NCI-H345 treated with DMSO at 0.1 percent for 48 hours (cell line): Measurements from ENCODE around the gene AHI1.
A peak's percentile ranks its signal among the peaks of the same experiment; 100 is the strongest.

ENCODE experiments used
- DNase-seq: peaks from one replicate; lab custom pipeline; 2025; ENCODE audit not compliant: unreplicated experiment; lab: John Stamatoyannopoulos, UW

The AHI1 gene

DNA sequence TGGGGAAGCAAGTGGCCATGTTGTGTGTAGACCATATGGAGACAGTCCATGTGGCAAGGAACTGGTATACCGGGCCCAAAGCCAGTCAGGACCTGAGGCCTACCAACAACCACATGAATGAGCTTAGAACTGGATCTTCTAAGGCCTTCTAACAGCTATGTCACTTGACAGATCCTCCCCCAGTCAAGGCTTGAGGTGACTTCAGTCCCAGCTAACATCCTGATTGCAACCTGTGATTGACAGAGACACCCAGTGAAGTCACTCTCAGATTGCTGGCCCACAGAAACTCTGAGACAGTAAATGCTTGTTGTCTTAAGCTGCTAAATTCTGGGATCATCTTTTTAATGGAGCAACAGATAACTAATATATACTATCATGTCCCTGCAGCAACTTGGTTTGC lies 32.9 kb downstream of the AHI1 start:
- DNase-seq = no peak

DNA sequence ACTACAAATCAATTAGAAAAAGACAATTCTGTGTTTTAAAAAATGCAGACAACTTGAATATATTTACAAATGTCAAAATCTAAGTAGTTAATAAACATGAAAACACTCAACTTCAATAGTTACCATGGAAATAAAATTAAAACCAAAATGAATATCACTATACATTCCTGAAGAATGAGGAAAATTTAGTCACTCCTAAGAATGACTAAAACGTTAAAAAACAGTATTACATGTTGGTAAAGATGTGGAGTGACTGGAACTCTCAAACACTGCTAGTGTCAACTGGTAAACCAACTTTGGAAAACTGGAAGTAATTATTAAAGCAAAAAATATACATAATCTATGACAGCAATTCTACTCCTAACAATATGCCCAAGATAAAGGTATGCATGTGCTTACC lies 36.3 kb downstream of the AHI1 start:
- no peak for DNase-seq

DNA sequence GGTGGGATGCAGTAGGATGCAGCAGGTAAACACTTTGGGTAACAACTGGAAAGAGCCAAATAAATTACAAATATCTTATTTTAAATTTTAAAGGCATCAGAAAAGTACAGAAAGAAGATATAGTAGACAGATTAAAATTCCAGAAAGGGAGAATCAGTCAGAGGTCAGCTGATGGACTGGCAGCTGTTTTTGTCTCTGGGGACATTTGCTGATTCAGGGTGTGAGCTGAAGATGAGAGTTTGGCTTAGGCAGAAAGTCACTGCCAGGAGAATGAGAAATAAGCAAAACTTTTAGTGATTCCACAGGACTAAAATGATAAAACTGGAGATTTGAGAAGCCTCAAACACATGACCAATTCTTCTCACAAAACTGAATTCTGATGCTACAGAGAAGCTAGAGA lies 39.5 kb downstream of the AHI1 start:
- DNase-seq = no peak

DNA sequence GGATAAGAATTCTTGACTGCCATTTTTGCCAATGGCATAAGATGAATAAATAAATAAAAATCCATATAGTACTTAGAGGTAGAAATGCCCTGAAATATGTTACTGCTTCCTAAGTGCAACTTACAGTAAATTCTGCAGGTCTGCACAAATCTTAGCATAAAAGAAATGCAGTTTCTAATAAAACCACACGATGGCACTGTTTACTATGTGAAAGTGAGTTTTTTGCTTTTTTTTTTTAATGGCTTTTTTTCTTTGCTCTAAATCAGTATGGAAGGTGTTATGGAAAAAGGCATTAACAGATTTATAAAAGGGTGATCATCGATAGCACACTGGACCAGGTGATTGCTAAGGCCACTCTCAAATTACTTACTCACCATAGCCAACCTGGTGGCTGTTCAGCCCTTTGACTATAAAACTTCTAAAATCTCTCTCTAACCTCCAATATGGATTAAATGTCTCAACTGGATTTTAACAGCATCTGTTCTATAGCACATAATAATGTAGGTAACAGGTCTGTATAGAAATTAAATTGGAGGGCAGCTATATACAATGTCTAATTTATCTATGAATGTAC lies 45.8 kb downstream of the AHI1 start:
- DNase-seq = peak; percentile 6

DNA sequence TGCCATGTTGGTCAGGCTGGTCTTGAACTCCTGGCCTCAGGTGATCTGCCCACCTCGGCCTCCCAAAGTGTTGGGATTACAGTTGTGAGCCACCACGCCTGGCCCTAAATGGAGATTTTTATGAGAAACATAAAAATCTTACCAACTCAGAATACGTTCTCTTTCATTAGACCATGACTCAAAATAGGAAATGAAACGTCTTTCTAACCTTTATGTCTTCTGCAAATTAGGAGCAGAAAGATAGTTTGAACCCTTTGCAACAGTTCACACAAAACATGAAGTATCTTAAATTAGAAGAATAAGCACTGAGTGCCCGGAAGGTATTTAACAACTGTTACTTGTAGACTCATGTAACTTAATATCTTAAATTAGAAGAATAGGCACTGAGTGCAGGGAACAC lies 48.3 kb downstream of the AHI1 start:
- no peak for DNase-seq

DNA sequence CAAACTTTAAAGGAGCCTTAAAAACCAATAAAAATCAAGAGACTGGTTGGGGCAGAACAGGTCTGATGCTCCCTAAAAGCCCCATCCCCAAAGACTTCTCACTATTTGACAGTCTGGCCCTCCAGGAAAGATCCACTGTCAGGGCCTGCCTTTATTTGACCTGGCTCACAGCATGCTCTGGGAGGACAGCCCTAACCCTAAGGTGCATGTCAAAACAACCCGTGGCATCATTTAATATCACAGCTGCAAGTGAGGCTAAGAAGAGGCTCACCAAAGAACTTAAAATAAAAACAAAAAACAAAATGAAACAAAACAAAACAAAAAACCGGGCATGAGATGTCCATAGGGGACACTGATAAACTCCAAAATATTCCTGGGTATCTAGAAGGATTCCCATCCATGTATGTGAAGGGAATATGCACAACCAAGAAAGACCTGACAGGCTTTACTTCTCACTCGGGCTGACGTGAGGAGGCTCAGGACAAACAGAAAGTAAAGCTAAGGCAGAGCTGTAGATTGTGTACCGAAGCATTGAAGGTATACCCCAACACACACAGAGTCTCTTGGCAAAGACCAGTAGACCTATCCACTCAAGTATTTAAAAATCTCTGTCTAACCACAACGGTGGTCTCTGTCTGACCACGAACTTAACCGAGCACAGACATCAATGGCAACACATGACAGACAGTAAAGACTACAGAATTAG lies 57.3 kb downstream of the AHI1 start:
- DNase-seq = no peak

DNA sequence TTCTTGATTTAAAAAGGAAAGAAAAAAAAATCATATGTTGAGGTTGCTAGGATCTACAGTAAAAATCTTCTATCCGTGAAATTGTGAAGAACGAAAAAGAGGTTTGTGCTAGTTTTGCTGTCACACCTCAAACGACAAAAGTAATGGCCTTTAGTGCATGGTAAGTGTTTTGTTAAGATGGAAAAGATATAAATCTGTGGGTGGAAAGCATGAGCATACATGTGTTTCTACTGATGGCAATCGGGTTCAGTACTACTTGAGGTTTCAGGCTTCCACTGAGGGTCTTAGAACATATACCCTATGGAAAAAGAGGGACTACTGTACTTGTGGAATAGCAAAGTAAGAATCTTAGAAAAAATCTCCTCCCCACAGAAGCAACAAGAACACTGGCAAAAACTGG lies 58.0 kb downstream of the AHI1 start:
- no peak for DNase-seq

DNA sequence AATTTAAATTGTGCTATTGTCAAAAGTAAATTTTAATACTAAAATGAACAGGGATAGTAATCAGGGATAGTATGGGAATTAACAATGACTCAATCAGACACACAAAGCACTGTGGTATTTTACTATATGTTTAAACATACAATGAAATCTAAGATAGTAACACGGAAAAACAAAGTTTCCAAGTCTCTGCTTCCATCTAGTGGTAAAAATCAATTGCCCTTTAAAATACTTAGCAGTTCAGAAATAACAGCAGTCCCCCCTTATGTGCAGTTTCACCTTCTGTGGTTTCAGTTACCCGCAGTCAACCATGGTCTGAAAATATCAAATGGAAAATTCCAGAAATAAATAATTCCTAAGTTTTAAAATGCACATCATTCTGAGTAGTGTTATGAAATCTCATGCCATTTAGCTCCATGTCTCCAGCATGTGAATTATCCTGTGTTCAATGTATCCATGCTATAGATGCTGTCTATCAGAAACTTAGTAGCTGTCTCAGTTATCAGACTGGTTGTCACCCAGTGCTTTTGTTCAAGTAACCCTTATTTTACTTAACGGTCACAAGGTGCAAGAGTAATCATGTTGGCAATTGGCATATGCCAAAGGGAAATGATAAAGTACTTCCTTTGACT lies 58.5 kb downstream of the AHI1 start:
- DNase-seq = no peak

DNA sequence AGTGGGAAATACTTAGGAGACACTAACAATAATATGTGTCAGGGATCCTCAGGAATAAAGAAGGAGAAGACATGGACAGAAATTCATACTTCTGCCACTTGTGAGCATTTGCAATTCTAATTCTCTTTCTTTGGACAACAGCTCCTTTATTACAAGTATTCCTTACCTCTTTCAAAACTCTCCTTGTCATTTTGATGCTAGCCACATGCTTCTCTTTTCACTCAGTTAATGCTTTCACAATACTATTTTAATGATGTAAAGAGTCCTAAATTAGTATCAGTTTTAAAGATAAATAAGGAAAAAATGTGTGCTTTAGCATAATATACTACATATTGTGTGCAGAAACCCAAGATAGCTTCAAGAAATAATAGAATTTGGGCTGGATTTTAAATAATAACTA lies 62.5 kb downstream of the AHI1 start:
- DNase-seq = no peak

DNA sequence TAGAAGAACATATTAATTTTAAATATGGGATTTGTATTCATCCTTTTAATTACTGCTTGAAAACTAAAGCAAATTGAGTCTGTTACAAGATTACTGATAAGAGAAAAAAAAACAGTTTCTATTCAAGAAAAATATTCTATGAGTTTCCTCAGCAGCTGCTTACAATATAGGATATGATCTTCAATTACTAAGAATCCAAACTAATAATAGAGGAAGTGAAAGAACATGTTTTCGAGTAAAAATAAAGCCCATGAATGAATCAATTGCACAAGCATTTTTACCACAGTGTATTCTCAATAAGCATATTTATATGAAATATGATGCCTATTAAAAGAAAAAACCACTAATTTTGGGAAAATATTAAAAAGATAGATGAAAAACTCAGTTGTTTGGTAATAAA lies 63.4 kb downstream of the AHI1 start:
- no peak for DNase-seq

DNA sequence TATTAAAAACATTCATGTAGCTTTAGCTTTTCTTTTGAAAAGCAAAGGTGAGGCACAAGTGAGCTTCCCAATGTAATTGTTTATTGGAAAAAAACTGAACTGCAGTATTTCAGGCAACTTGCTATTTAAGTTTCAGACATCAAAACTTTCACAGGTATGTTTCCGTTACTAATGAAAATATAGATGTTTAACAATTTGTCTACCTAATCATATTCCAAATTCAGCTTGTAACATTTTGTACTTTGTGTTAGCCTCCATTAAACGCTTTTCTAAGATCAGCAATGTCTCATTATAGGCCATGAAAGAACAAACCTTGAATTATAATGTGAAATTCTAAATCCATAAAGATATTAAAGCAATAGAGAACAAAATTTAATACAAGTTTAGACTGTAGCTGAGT lies 69.5 kb downstream of the AHI1 start:
- no peak for DNase-seq

DNA sequence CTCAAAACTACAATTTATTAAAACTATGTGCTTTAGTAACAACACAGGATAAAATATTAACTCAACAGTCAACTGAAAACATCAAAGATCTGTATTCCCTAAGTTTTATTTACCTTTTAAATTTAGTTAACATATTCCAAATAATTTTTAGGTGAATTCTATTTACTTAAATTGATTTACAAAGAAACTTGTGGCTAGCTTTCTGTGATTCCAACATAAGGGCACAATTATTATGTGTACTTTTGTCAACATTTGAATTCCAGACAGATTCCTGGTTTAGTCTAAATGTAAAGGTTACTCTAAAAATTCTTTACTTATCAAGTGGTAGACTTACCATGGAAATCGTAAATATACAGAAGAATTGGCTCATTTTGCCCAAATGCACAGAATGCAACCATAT lies 70.7 kb downstream of the AHI1 start:
- DNase-seq = no peak

DNA sequence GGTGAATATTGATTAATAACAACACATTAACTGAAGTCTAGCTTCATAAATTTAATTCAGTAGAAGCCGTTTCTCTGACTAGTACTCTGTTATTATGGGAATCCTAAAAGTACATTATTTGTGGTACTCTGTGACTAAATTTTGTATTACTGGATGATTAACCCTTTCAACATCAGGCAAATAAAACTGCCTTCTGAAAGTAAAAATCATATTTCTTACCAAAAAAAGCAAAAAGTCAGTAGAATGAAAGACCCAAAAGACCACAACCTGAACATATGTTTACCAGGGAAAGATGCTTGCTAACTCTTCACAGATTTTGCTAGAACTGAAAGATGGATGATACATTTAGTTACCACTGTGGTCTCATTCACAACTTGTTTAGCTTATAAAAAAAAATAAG lies 73.2 kb downstream of the AHI1 start:
- no peak for DNase-seq

DNA sequence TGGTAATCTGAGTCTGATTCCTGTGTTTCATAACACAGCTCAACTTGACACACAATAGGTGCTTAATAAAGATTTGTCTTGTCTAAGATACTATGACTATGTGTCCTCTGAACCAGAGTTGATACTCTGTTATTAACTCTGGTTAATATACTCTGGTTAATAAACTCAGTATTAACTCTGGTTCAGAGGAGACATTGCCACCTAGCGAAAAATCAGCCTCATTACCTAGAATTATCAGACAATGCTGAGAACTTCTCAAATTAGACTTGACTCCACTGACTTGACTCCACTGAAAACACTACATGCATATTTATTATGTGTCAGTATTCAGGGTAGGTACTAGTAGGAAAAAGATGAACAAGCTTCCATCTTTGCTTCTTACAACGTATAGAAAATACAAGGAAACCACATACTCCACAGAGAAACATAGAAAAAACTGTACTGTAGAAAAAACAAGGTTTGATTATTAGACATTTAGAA lies 73.9 kb downstream of the AHI1 start:
- no peak for DNase-seq

DNA sequence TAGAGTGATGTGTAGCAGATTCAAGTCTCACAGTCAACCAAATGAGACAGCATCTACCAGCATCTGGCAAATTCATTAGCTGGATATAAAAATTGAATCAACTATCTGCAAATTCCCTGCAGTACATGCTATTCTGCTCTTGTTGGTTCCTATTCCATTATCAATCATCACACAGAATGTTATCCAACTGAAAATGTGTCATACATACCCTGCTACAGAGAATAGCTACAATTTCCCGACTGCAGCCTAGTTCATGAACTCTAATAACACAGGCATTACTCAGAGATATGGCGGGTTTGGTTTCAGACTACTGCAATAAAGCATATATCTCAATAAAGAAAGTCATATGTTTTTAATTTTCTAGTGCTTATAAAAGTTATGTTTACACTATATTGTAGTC lies 78.4 kb downstream of the AHI1 start:
- no peak for DNase-seq

DNA sequence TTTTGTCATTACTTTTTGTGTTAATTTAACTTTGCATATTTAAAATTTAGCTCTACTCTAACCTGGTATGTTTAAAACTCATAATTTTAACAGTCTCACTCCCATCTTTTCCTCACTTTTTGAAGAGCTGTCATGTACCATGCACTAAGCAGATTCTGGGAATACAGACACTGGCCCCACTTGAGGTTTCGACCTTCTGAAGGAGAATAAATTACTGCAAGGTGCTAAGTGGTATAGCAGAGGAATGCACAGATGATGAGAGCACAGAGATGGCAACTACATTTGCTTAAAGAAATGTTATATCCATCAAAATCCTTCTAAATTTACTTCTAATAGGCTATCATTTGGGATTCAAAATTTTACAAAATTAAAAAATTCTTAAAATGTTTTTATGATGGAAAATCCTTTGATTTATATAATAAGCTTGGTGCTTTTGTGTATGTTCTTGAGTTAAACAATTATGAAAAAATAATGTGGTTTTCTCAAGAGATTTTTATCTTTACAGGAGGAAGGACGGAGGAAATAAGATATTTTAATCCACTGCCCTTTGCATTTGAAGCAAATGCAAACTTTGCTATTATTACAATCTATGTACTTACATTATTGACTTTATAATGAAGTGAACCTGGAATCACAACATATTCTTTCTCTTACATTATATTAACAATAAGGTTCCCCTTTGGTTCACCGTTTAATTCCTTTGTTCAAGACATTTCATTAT lies 79.3 kb downstream of the AHI1 start:
- no peak for DNase-seq

DNA sequence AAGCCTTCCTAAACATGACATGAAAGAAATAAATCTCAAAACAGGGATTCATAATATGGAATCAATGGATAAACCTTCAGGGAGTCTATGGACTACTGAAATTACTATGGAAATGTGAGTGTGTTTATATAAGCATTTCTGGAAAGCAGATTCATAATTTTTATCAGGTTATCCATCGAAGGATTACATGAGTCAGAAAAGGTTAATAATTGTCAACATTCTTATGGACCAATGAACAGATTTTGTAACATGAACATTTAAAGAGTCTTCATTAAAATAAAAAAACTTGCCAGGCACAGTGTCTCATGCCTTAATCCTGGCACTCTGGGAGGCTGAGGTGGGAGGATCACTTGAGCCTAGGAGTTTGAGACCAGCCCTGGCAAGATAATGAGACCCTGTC lies 84.8 kb downstream of the AHI1 start:
- DNase-seq = no peak

DNA sequence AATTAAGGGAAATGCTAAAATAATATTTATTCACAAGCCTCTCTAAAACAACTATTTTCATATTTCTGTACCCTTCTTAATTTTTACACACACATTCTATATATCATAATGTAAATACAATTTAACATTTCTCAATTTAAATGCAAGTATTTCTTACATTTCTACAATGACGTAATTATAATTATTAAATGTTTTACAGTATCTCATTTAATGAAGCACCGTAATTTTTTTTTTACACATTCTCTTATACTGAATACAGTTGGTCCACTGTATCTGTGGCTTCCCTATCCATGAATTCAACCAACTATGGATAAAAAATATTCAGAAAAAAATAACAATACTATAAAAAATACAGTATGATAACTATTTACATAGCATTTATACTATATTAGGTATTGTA lies 85.7 kb downstream of the AHI1 start:
- no peak for DNase-seq

DNA sequence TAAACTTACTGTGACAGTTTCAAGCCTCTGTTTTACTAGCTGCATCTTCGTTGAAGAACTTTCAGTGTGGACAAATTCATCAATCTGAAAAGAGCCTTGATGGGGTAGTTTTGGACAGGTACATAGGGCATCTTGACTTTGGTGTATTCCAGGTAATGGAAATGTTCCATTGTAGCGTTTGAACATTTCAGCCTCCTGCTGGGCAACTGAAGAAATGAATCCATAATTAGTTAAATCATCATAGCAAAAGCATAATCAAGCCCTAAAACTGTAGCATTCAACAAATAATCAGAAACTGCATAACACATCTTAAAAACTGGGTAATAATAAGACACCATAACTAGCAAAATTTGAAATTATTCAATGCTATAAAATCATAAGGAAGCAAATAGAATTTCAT lies 86.2 kb downstream of the AHI1 start:
- DNase-seq = no peak

DNA sequence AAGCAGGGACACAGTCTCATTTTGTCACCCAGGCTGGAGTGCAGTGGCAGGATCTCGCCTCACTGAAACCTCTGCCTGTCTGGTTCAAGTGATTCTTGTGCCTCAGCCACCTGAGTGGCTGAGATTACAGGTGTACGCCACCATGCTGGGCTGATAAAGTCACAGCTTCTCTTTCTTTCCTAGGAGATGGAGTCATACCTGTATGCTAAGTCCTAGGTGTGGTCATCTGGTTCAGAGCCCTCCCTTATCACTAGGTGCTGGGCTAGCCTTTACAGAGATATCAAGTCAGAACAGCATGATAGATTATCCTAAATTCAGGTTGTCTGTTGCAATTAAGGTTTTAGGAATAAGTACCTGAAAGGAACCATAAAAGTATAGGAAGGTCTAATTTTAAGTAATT lies 86.7 kb downstream of the AHI1 start:
- no peak for DNase-seq

DNA sequence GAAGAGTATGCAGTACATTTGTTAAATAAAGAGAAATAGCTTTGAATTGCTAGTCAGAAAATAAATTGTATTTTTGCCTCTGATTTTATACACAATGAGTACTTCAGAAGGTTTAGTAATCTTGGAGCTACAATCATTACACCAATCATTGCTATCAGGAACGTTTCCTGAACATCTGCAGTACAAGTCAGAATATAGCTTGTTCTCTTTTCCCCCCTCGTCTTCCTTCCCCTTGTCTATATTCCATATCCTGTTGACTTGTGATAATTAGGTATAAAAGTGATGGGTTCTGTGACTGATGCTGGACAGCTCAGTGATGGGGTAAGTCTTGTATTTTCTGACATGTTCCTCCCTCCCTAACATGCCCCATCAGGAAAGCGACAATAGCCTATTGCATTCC lies 94.0 kb downstream of the AHI1 start:
- DNase-seq = no peak

DNA sequence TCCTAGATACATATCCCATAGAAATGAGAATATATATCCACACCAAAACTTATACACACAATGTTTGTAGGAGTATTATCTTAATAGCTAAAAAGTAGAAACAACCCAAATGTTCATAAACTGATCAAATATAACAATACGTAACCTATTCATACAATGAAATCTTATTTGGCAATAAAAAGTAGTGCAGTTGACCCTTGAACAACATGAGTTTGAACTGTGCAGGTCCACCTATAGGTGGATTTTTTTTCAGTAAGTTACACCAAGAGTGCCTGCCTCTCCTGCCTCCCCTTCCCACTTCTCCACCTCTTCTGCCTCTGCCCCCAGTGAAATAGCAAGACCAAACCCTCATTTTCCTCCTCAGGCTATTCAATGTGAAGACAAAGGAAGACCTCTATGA lies 95.2 kb downstream of the AHI1 start:
- no peak for DNase-seq
